ENCODE results near the gene GALK1.

GALK1 gene

GRCh38 chr17:75748706-75749105, 16.3 kb downstream of the GALK1 start:
- no peak for DNase-seq

- no peak for DNase-seq
Measured at GRCh38 chr17:75743625-75744206, 21.3 kb downstream of the GALK1 start.

GRCh38 chr17:75742337-75742736, 22.7 kb downstream of the GALK1 start:
- no peak for DNase-seq

- no peak for DNase-seq
Measured at GRCh38 chr17:75740631-75741077, 24.3 kb downstream of the GALK1 start.

- DNase-seq, result no peak
Measured at GRCh38 chr17:75740215-75740614, 24.8 kb downstream of the GALK1 start.

GRCh38 chr17:75739801-75740200, 25.2 kb downstream of the GALK1 start:
- DNase-seq, result no peak

- no peak for DNase-seq
Measured at GRCh38 chr17:75739174-75739573, 25.8 kb downstream of the GALK1 start.

GRCh38 chr17:75738218-75738802, 26.7 kb downstream of the GALK1 start:
- no peak for DNase-seq

- no peak for DNase-seq
Measured at GRCh38 chr17:75737133-75737962, 27.6 kb downstream of the GALK1 start.

- DNase-seq, result no peak
Measured at GRCh38 chr17:75736173-75736835, 28.7 kb downstream of the GALK1 start.

- no peak for DNase-seq
Measured at GRCh38 chr17:75734674-75735294, 30.2 kb downstream of the GALK1 start.

GRCh38 chr17:75733471-75733870, 31.5 kb downstream of the GALK1 start:
- no peak for DNase-seq

- no peak for DNase-seq
Measured at GRCh38 chr17:75731716-75732498, 33.1 kb downstream of the GALK1 start.

GRCh38 chr17:75731086-75731715, 33.8 kb downstream of the GALK1 start:
- DNase-seq, result no peak

- no peak for DNase-seq
Measured at GRCh38 chr17:75730065-75730464, 34.9 kb downstream of the GALK1 start.

GRCh38 chr17:75729351-75729750, 35.6 kb downstream of the GALK1 start:
- DNase-seq, result no peak

- DNase-seq, result no peak
Measured at GRCh38 chr17:75727391-75727790, 37.6 kb downstream of the GALK1 start.

- no peak for DNase-seq
Measured at GRCh38 chr17:75725504-75725903, 39.5 kb downstream of the GALK1 start.

GRCh38 chr17:75724016-75725003, 40.7 kb downstream of the GALK1 start:
- DNase-seq, result no peak

- no peak for DNase-seq
Measured at GRCh38 chr17:75723171-75723930, 41.6 kb downstream of the GALK1 start.

Data from activated effector memory CD4-positive, alpha-beta T cell treated with anti-CD3 and anti-CD28 coated beads, Interleukin-2, amount 50 U/mL, for 16 hours (primary cell).